Fibroblast of mammary gland (primary cell): ENCODE data around the gene UBE2L5.
A peak's percentile ranks its signal among the peaks of the same experiment; 100 is the strongest.

Experiments
- DNase-seq: peaks from one replicate; pipeline ENCODE4 v3.0.0-alpha.2; 2010; ENCODE audit warnings: low read depth
- H3K4me3 ChIP-seq: 2 replicates; pipeline ENCODE4 v1.5.1; 2011; ENCODE audit warnings: low read depth, mild to moderate bottlenecking, low read length, moderate library complexity; ENCODE audit not compliant: control insufficient read depth
- TF ChIP-seq, protein P1 (sequence below): conservative IDR thresholded peaks from 2 replicates; pipeline ENCODE4 v1.5.1; 2011; ENCODE audit warnings: low read depth, low read length, inconsistent platforms; ENCODE audit not compliant: control insufficient read depth, insufficient read depth

The UBE2L5 gene

DNA sequence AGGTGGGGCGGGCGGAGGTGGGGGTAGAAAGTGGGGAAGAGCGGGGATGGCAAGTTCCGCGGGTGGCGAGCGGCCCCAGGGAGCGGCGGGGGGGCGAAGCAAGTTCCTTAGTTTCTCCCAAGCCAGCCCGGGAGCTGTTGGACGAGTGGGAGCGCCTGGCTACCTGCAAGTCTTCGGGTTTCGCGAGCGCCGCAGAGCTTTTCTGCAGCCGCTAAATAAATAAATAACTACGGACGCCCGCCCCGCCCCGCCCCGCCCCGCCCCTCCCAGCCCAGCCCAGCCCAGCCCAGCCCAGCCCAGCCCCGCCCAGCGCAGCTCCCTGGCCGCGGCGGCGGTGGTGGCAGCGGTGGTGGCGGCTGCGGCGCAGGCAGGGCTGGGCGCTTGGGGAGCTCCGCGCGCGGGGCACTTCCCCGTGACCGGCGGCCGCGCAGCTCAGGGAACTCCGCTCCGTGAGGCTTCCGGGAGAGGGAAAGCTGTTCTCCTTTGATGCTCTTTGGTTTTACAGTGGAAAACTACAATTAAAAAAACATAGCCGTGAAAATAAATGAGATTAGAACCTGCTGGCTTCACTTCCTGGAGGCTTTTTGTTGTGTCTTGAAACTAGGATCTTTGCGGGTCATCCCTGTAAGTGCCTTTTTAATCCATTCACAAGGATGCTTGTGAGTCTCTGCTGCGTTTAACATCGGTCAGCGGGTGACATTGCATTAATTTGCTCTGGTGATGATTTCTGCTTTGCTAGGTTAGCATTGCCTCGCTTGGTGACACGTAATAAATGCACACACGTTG is at the start of gene UBE2L5:
Gene UBE2L5 (plus strand): TSS at position 440 of the 786 bp plus-strand sequence. CDS start 5,498 bp downstream, outside the sequence.
- peak; percentile 84 for DNase-seq
- TF ChIP-seq, protein P1, sequence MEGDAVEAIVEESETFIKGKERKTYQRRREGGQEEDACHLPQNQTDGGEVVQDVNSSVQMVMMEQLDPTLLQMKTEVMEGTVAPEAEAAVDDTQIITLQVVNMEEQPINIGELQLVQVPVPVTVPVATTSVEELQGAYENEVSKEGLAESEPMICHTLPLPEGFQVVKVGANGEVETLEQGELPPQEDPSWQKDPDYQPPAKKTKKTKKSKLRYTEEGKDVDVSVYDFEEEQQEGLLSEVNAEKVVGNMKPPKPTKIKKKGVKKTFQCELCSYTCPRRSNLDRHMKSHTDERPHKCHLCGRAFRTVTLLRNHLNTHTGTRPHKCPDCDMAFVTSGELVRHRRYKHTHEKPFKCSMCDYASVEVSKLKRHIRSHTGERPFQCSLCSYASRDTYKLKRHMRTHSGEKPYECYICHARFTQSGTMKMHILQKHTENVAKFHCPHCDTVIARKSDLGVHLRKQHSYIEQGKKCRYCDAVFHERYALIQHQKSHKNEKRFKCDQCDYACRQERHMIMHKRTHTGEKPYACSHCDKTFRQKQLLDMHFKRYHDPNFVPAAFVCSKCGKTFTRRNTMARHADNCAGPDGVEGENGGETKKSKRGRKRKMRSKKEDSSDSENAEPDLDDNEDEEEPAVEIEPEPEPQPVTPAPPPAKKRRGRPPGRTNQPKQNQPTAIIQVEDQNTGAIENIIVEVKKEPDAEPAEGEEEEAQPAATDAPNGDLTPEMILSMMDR, result no peak

DNA sequence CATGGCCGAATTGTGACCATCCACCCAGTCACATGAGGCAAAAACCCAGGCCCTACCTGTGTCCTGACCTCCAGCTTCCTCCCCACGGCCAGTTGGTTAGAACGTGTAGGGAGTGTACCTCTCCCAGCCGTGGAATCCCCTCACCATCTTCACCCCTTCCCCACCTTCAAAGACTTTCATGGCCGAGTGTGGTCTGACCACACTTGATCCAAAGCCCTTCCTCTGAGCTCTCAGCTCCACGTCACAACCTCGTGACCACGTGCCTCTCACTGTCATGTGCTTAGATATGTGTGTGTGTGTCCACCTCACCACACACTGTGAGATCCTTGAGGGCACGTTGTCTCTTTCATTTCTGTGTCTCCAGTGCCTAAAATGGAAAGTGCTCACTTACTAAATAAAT is 48.6 kb upstream of the UBE2L5 start:
- TF ChIP-seq, protein P1, result no peak
- no peak for DNase-seq
- no peak overlapping the region for H3K4me3 ChIP-seq

More for the DNA sequence above, at the start of gene UBE2L5:
- peak within 1 kb of the TSS; percentile 66 for H3K4me3 ChIP-seq

DNA sequence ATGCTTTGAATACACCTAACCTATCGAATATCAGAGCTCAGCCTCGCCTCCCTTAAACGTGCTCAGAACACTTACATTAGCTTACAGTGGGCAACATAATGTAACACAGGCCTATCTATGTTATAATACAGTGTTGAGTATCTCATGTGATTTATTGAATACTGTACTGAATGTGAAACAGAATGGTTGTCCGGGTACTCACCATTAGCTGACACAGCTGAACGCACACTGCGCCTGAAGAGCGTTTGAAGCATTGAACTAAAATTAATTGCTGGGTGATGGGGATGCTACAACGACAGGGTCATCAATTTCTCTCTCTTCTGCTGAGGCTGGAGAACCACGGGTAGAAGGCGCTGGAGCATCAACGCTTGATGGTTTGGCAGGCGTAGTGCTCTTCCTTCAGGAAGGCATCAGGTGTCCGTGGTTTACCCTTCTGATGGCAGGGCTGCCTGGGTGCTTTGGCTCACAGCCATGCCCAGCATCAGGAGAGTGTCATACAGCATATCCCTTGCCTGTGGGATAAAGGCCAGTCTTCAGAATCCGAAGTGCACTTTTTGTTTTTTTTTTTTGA is 46.9 kb upstream of the UBE2L5 start:
- no peak for DNase-seq

DNA sequence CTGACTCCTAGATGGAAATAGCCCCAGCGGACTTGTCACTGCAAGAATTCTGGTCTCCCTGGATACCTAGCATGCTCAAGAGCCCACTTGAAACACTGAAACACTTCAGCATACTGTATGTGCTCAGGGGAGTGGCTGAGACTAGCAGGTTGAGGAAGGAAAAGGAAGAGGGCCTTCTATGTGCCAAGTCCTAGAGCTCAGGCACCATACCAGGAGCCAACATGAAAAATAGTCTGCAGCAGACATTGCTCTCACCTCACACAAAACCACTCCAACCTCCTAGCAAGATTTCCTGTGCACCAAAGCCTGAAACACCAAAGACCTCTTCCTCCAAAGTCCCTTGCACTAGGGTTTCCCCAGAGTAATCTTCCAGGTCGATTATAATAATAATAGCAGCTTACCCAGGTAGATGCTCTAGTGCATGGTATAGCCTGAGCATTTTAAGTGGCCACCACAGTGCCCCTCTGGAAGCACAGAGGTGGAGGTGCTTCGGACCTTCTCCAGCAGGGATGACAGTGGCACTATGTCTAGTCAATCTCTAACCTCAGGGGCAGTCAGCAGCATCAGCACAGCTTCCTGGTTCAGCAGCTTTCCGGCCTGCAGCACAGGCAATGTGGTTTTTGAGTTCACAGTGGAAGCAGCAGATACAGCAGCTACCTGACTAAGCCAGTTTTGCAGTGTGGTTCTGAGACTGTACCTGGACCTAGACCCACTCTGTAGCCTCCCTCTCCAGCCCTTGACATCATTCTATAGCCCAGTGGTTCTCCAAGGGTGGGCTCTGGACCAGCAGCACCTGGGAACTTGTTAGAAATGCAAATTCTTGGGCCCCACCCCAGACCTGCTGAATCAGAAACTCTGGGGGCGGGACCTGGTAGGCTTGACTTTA is 45.6 kb upstream of the UBE2L5 start:
- DNase-seq, result no peak
- TF ChIP-seq, protein P1, result no peak
- H3K4me3 ChIP-seq, result no peak overlapping the region

More for the DNA sequence above, 46.9 kb upstream of the UBE2L5 start:
- TF ChIP-seq, protein P1, result no peak
- H3K4me3 ChIP-seq, result no peak overlapping the region

DNA sequence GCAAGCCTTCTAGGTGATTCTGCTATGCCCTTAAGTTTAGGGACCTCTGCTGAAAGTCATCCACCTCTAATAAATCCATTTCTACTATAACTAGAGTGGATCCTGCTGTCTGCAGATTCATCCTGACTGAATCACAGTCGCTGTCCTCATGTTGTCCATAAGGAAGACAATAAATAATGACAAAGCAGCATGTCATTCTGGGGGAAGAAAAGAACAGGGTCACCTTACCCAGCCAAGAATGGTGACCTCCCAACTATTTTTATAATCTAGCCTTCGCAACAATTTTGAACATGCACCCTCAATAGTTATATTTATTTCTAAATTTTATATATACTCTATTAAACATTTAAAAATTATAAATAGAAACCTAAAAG is 45.0 kb upstream of the UBE2L5 start:
- DNase-seq, result no peak
- TF ChIP-seq, protein P1, result no peak
- H3K4me3 ChIP-seq, result no peak overlapping the region

DNA sequence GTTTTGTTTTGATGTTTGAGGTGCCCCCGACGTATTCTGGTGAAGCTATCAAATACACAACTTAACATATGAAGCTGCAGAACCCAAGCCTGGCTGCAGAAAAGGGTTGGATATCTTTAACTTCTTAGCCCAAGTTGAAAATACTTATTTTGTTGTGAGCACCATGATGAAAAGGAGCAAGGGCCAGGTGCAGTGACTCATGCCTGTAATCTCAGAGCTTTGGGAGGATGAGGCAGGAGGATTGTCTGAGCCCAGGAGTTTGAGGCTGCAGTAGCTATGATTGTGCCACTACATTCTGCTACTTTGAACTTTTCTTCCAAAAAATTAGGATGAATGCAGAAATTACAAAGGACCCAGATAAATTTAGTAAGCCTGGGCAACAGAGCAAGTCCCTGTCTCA is 44.1 kb upstream of the UBE2L5 start:
- TF ChIP-seq, protein P1, result no peak
- no peak for DNase-seq
- H3K4me3 ChIP-seq, result no peak overlapping the region
